K562 (cell line): ENCODE results near the gene SMARCD2. TPM values are rescaled to one million over a fixed set of nuclear protein-coding genes. Genes with fewer than 3 reads are reported as not detected.

Source experiments
- AFF4 ChIP-seq: sonication (generic); formaldehyde crosslinking; IDR thresholded peaks from 2 replicates; pipeline ENCODE4 v1.8.0; 2023; ENCODE audit warnings: mild to moderate bottlenecking, missing genetic modification reagents
- ETS2 ChIP-seq: IDR thresholded peaks from 2 replicates; pipeline ENCODE4 v1.6.1; 2016; ENCODE audit warnings: borderline replicate concordance, missing genetic modification characterization, mild to moderate bottlenecking, moderate library complexity, missing compliant biosample characterization; ENCODE audit not compliant: poor library complexity, severe bottlenecking
- GABPA ChIP-seq: fragments of 200-800 bp; sonication (Bioruptor generic); conservative IDR thresholded peaks from 2 replicates; pipeline ENCODE4 v1.6.1; 2016; ENCODE audit warnings: low read depth, missing genetic modification characterization, missing compliant biosample characterization
- IFI16 ChIP-seq: fragments of 250-450 bp; sonication (Bioruptor Pico); IDR thresholded peaks from 2 replicates; pipeline ENCODE4 v2.1.2; 2022; ENCODE audit warnings: mild to moderate bottlenecking, inconsistent platforms
- PML ChIP-seq: IDR thresholded peaks from 2 replicates; pipeline ENCODE4 v1.6.1; 2012; ENCODE audit warnings: low read length, inconsistent platforms
- RBM17 ChIP-seq: fragments of 200-400 bp; formaldehyde crosslinking; IDR thresholded peaks from 2 replicates; pipeline ENCODE4 v1.6.1; 2017; ENCODE audit warnings: low read depth, mild to moderate bottlenecking, low read length, borderline replicate concordance
- SFPQ ChIP-seq: fragments of 200-400 bp; formaldehyde crosslinking; IDR thresholded peaks from 2 replicates; pipeline ENCODE4 v1.6.1; 2017; ENCODE audit warnings: mild to moderate bottlenecking, low read depth, low read length, moderate library complexity
- SRF ChIP-seq, 2 experiments: fragments of 250-450, 450-650 bp in 1 of 2; sonication (Bioruptor Pico) in 1 of 2; sonication (generic) in 1 of 2; formaldehyde crosslinking; IDR thresholded peaks; 2 replicates each; pipeline versions ENCODE4 v1.5.0 to v1.5.1; 2020 to 2022; ENCODE audit warnings: mild to moderate bottlenecking in 1 of 2, missing genetic modification reagents in 1 of 2
- TRIM24 ChIP-seq, 2 experiments: fragments of 450-650 bp; IDR thresholded peaks; 2 replicates each; pipeline ENCODE4 v1.6.1; 2016
- XRCC4 ChIP-seq: IDR thresholded peaks from one replicate; pipeline ENCODE4 v1.6.1; 2011; ENCODE audit not compliant: insufficient read depth, insufficient read length; ENCODE audit errors: extremely low read depth
- ZBTB17 ChIP-seq: fragments of 450-650 bp; formaldehyde crosslinking; IDR thresholded peaks from 2 replicates; pipeline ENCODE4 v1.4.0; 2020; ENCODE audit warnings: mild to moderate bottlenecking
- ZNF512 ChIP-seq: IDR thresholded peaks from 2 replicates; pipeline ENCODE4 v1.6.1; 2016; ENCODE audit warnings: missing genetic modification characterization, missing compliant biosample characterization
- polyA plus RNA-seq, 8 experiments: library from polyadenylated mRNA; depleted of rRNA in 4 of 8; stranded (reverse) in 5 of 8; unstranded in 3 of 8; fragments of >200 nt; fragmentation: Nextera tagmentation in 2 of 8; fragmentation: Illumina TruSeq in 1 of 8; extraction: Ambion mirVana in 2 of 8; extraction: Trizol in 1 of 8; gene quantifications; 2 replicates each; pipeline versions ENCODE4 v1.2.1 to v1.2.3, GENCODE V29; 2011 to 2014; ENCODE audit warnings: inconsistent platforms in 1 of 8, missing spikeins in 1 of 8
- total RNA-seq, 7 experiments: library from RNA; depleted of rRNA in 6 of 7; stranded (reverse); fragments of >200 nt in 6 of 7; fragmentation: Illumina TruSeq in 2 of 7; extraction: Trizol in 2 of 7; gene quantifications; 2 replicates each; pipeline versions ENCODE4 v1.2.1 to v1.2.3, GENCODE V29; 2011 to 2021; ENCODE audit warnings: low replicate concordance in 1 of 7
- TF ChIP-seq, protein P1 (sequence below), 2 experiments: fragments of 450-650 bp; IDR thresholded peaks; 2 replicates each; pipeline ENCODE4 v1.6.1; 2016
- TF ChIP-seq, protein P2 (sequence below): fragments of 250-450 bp; sonication (Bioruptor Pico); IDR thresholded peaks from 2 replicates; pipeline ENCODE4 v1.5.0; 2021

Gene SMARCD2
- total and polyA plus RNA-seq, 9 of the 15 experiments (the other 6 are each of a cell fraction or from before 2014, with no cell fraction given), result 1.7 to 114 (median 90.3) TPM

- TF ChIP-seq AFF4 (CRISPR knock-in tag) (no peak), GABPA (tag) (no peak), TRIM24 (IDR thresholded peaks at IDR 0.05) (no peak; a peak in 1 of 4 replicates), PML (no peak), RBM17 (no peak), SRF (CRISPR knock-in tag; IDR thresholded peaks at IDR 0.05) (no peak), ZBTB17 (no peak), ZNF512 (tag) (no peak), SFPQ (no peak), XRCC4 (no peak), IFI16 (CRISPR knock-in tag) (no peak), ETS2 (tag) (no peak)
- TF ChIP-seq, protein P1, sequence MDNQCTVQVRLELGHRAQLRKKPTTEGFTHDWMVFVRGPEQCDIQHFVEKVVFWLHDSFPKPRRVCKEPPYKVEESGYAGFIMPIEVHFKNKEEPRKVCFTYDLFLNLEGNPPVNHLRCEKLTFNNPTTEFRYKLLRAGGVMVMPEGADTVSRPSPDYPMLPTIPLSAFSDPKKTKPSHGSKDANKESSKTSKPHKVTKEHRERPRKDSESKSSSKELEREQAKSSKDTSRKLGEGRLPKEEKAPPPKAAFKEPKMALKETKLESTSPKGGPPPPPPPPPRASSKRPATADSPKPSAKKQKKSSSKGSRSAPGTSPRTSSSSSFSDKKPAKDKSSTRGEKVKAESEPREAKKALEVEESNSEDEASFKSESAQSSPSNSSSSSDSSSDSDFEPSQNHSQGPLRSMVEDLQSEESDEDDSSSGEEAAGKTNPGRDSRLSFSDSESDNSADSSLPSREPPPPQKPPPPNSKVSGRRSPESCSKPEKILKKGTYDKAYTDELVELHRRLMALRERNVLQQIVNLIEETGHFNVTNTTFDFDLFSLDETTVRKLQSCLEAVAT (IDR thresholded peaks at IDR 0.05), result no peak
- TF ChIP-seq, protein P2, sequence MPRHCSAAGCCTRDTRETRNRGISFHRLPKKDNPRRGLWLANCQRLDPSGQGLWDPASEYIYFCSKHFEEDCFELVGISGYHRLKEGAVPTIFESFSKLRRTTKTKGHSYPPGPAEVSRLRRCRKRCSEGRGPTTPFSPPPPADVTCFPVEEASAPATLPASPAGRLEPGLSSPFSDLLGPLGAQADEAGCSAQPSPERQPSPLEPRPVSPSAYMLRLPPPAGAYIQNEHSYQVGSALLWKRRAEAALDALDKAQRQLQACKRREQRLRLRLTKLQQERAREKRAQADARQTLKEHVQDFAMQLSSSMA (CRISPR knock-in tag), result no peak
Observed at GRCh38 chr17:63843910-63844677, 1.6 kb upstream of the SMARCD2 start (continued).
